ENCODE data around the gene CAMTA1. TPM values are rescaled to one million over a fixed set of nuclear protein-coding genes. Genes with fewer than 3 reads are reported as not detected.

CAMTA1 gene
- total and polyA plus RNA-seq, 9 of the 15 experiments (the other 6 are each of a cell fraction or from before 2014, with no cell fraction given) = 43.9 to 161 (median 65.9) TPM

DNA sequence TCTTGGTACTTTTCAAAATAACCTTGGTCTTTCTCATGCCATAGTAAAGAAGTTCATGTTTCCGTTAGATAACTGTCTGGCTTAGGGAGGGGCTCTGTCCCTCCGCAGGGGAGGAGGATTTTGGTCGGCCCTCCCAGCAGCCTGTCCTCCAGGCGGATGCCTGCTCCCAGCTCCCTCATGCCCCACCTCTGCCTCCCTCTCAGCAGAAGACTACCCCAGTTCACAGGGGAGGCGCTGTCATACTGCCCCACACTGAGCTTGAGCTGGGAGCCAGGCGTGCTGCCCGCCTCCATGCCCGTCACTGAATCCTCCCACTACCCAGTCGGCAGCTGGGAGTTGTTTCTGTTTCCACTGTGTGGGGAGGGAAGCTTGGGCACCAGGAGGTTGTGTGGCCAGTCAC is 127.3 kb downstream of the CAMTA1 start (continued):
- TF ChIP-seq, protein P1, sequence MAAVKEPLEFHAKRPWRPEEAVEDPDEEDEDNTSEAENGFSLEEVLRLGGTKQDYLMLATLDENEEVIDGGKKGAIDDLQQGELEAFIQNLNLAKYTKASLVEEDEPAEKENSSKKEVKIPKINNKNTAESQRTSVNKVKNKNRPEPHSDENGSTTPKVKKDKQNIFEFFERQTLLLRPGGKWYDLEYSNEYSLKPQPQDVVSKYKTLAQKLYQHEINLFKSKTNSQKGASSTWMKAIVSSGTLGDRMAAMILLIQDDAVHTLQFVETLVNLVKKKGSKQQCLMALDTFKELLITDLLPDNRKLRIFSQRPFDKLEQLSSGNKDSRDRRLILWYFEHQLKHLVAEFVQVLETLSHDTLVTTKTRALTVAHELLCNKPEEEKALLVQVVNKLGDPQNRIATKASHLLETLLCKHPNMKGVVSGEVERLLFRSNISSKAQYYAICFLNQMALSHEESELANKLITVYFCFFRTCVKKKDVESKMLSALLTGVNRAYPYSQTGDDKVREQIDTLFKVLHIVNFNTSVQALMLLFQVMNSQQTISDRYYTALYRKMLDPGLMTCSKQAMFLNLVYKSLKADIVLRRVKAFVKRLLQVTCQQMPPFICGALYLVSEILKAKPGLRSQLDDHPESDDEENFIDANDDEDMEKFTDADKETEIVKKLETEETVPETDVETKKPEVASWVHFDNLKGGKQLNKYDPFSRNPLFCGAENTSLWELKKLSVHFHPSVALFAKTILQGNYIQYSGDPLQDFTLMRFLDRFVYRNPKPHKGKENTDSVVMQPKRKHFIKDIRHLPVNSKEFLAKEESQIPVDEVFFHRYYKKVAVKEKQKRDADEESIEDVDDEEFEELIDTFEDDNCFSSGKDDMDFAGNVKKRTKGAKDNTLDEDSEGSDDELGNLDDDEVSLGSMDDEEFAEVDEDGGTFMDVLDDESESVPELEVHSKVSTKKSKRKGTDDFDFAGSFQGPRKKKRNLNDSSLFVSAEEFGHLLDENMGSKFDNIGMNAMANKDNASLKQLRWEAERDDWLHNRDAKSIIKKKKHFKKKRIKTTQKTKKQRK (IDR thresholded peaks at IDR 0.05; ENCODE audit: borderline replicate concordance, low read depth, low read length) = no peak
- TF ChIP-seq NFIX (CRISPR knock-in tag; IDR thresholded peaks at IDR 0.05; ENCODE audit: low read depth) (no peak), DDX20 (tag; IDR thresholded peaks at IDR 0.05; ENCODE audit: low read depth) (no peak), ZBTB8A (IDR thresholded peaks at IDR 0.05; ENCODE audit: partially characterized antibody) (no peak), ZNF449 (CRISPR knock-in tag; IDR thresholded peaks at IDR 0.05) (0 out of 2 replicates have a peak, but pooled peaks have one; percentile 13), DACH1 (IDR thresholded peaks at IDR 0.05; ENCODE audit: partially characterized antibody) (no peak), TSC22D4 (tag; IDR thresholded peaks at IDR 0.05) (no peak), ZNF609 (CRISPR knock-in tag; IDR thresholded peaks at IDR 0.05; ENCODE audit: borderline replicate concordance) (no peak), ZC3H11A (IDR thresholded peaks at IDR 0.05; ENCODE audit: low read depth, low read length) (no peak), SMAD1 (IDR thresholded peaks at IDR 0.05; ENCODE audit: low read depth, low read length, partially characterized antibody) (peak; percentile 30), ZBTB12 (CRISPR knock-in tag; IDR thresholded peaks at IDR 0.05) (peak; percentile 31; the same call in 1 of the 2 replicates)
- TF ChIP-seq, protein P2, sequence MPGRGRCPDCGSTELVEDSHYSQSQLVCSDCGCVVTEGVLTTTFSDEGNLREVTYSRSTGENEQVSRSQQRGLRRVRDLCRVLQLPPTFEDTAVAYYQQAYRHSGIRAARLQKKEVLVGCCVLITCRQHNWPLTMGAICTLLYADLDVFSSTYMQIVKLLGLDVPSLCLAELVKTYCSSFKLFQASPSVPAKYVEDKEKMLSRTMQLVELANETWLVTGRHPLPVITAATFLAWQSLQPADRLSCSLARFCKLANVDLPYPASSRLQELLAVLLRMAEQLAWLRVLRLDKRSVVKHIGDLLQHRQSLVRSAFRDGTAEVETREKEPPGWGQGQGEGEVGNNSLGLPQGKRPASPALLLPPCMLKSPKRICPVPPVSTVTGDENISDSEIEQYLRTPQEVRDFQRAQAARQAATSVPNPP (IDR thresholded peaks at IDR 0.05; ENCODE audit: borderline replicate concordance, insufficient read depth, insufficient read length) = no peak
- TF ChIP-seq, protein P3, sequence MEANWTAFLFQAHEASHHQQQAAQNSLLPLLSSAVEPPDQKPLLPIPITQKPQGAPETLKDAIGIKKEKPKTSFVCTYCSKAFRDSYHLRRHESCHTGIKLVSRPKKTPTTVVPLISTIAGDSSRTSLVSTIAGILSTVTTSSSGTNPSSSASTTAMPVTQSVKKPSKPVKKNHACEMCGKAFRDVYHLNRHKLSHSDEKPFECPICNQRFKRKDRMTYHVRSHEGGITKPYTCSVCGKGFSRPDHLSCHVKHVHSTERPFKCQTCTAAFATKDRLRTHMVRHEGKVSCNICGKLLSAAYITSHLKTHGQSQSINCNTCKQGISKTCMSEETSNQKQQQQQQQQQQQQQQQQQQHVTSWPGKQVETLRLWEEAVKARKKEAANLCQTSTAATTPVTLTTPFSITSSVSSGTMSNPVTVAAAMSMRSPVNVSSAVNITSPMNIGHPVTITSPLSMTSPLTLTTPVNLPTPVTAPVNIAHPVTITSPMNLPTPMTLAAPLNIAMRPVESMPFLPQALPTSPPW (CRISPR knock-in tag; IDR thresholded peaks at IDR 0.05) = peak; percentile 86
